Skeletal muscle tissue (tissue), 4 donors: ENCODE results near the gene RIMBP2. TPM values are rescaled to one million over a fixed set of nuclear protein-coding genes. Genes with fewer than 3 reads are reported as not detected.

ENCODE experiments used
- H3K27ac ChIP-seq: one replicate; pipeline ENCODE4 v1.7.0; 2013; ENCODE audit warnings: mild to moderate bottlenecking, low read depth, low read length, inconsistent platforms
- H3K27me3 ChIP-seq, 3 donors: one replicate each; pipeline ENCODE4 v1.7.0; 2013; ENCODE audit warnings: low read length in 3 of 3; ENCODE audit not compliant: control insufficient read depth in 3 of 3, insufficient read depth in 3 of 3
- H3K36me3 ChIP-seq, 3 donors: one replicate each; pipeline ENCODE4 v1.7.0; 2013; ENCODE audit warnings: low read length in 3 of 3; ENCODE audit not compliant: control insufficient read depth in 3 of 3, insufficient read depth in 3 of 3
- H3K4me1 ChIP-seq, 3 donors: one replicate each; pipeline ENCODE4 v1.7.0; 2013; ENCODE audit warnings: low read length in 3 of 3, mild to moderate bottlenecking in 3 of 3; ENCODE audit not compliant: control insufficient read depth in 3 of 3, insufficient read depth in 3 of 3
- H3K4me3 ChIP-seq, 3 donors: one replicate each; pipeline ENCODE4 v1.7.0; 2013; ENCODE audit warnings: low read length in 3 of 3
- H3K9ac ChIP-seq, 3 donors: one replicate each; pipeline ENCODE4 v1.7.0; 2013; ENCODE audit warnings: low read length in 3 of 3, mild to moderate bottlenecking in 3 of 3, moderate library complexity in 2 of 3, low read depth in 1 of 3
- H3K9me3 ChIP-seq, 3 donors: one replicate each; pipeline ENCODE4 v1.7.0; 2013; ENCODE audit warnings: low read length in 3 of 3; ENCODE audit not compliant: control insufficient read depth in 3 of 3
- total RNA-seq: library from RNA; depleted of rRNA; stranded (reverse); fragments of >200 nt; gene quantifications from one replicate; pipeline ENCODE4 v1.2.3, GENCODE V29; 2014
- donor health status: Osteomylitis.

The RIMBP2 gene
- total RNA-seq, 1 donor from 2014 or later: 2.6 TPM

DNA sequence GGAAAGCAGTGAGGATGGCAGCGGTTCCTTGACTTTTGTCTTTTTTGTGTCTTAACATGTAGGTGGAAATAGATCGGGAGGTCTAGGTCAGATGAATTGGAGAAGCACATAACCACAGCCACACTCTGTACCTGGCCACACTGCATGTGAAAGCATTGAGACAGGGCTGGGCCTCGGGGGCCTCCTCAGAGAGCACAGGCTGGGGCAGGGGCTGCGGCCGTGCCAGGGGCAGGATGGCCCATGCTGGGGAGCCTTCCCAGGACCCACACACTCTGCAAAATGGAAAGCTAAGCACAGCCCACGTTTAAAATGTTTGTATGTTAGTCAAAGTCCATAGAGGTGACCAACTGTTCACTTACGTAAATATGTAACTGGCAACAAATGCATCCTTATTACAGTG is 301.7 kb downstream of the RIMBP2 start:
- Histone ChIP-seq H3K4me1 (no peaks in the 10 kb centered on the region), H3K9ac (no peak overlapping the region), H3K4me3 (no peak overlapping the region), H3K9me3 (no peaks in the 10 kb centered on the region), H3K27ac (no peak overlapping the region), H3K27me3 (peaks cover 3 to 17% (median 8%) of the 10 kb centered on the region in 3 donors), H3K36me3 (no peaks in the 10 kb centered on the region)

DNA sequence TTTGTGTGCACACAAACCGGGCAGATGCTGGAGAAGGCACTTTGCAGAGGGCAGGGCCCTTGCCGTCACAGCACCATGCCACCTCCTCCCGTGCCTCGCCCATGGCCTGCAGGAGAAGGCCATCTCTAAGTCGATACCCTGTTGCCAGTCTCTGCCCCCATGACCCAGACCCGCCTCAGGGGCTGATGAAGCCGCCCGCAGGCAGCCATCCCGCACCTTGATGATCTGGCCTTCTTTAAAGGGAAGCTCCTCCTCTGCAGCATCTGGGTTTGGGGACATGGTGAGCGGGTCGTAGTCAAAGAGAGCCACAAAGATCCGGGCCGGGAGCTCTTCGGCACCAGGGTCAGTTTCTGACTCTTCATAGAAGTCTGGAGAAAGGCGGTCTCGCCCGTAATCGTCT is 302.2 kb downstream of the RIMBP2 start:
- H3K9me3 ChIP-seq: no peaks in the 10 kb centered on the region
- no peak overlapping the region for H3K4me3 ChIP-seq
- no peaks in the 10 kb centered on the region for H3K4me1 ChIP-seq
- no peaks in the 10 kb centered on the region for H3K36me3 ChIP-seq
- no peak overlapping the region for H3K9ac ChIP-seq
- H3K27me3 ChIP-seq: peaks cover 3 to 15% (median 7%) of the 10 kb centered on the region in 3 donors
- no peak overlapping the region for H3K27ac ChIP-seq

DNA sequence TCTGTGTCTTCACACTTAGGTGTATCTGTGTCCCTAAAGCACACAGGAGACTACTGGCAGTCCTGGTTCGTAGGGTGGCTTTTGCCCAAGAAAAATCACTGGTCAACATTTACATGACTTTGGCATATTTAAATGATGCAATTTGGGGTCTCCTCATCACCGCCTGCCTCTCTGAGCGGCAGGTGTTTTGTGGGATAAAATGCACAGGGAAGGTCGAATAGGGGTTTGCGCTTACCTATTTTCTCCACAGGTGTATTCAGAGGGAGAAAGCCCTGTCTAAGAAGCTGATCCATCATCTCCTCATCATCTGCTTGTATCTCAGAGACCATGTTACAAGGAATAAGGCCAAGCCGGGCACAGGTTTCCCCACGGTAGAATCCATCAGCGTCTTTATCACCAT is 303.7 kb downstream of the RIMBP2 start:
- Histone ChIP-seq H3K4me3 (no peak overlapping the region), H3K4me1 (no peaks in the 10 kb centered on the region), H3K27ac (no peak overlapping the region), H3K27me3 (peaks cover 3 to 16% (median 3%) of the 10 kb centered on the region in 3 donors), H3K36me3 (no peaks in the 10 kb centered on the region), H3K9me3 (no peaks in the 10 kb centered on the region), H3K9ac (no peak overlapping the region)

DNA sequence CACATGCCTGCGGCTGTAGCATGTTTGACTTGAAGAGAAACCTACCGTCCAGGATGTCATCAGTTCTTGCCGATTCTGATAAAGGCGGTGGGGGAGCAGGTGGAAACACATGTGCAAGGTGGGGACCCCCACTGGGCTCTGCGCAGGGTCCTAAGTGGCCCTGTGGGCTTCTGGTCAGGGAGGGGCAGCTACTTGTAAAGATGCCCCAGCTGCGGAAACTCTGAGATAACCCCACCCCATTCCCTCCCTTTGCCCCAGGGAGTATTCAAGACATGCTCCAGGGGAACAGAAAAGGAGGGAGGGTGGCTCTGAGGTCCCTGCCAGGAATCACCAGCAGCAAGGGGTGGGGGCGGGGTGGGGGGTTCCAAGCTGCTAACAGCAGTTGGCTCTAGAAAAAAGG is 310.8 kb downstream of the RIMBP2 start:
- Histone ChIP-seq H3K36me3 (no peaks in the 10 kb centered on the region), H3K9ac (no peak overlapping the region), H3K9me3 (no peaks in the 10 kb centered on the region), H3K4me1 (no peaks in the 10 kb centered on the region), H3K27me3 (peaks cover 3 to 11% (median 3%) of the 10 kb centered on the region in 3 donors), H3K4me3 (no peak overlapping the region), H3K27ac (no peak overlapping the region)

DNA sequence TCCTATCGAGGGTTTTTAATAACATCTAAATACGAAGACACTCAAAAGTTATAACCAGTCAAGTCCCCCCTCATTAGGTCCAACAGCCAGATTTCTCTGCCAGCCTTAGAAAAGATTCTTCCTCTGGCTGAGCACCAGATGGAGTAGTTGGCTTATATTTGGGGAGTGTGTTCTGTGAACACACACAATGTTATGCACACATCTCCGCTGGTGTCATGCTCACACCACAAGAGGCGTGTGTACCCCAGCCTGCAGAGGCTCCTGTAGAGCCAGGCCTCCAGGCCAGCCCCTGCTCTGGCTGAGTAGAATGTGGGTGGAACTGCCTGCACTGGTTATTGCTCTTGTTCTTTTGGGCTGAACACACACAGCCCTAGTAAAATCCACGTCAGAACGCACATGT is 314.4 kb downstream of the RIMBP2 start:
- peaks cover 0 to 8% (median 3%) of the 10 kb centered on the region in 3 donors for H3K27me3 ChIP-seq
- H3K9me3 ChIP-seq: no peaks in the 10 kb centered on the region
- no peak overlapping the region for H3K27ac ChIP-seq
- H3K36me3 ChIP-seq: no peaks in the 10 kb centered on the region
- no peak overlapping the region for H3K9ac ChIP-seq
- no peaks in the 10 kb centered on the region for H3K4me1 ChIP-seq
- H3K4me3 ChIP-seq: no peak overlapping the region

DNA sequence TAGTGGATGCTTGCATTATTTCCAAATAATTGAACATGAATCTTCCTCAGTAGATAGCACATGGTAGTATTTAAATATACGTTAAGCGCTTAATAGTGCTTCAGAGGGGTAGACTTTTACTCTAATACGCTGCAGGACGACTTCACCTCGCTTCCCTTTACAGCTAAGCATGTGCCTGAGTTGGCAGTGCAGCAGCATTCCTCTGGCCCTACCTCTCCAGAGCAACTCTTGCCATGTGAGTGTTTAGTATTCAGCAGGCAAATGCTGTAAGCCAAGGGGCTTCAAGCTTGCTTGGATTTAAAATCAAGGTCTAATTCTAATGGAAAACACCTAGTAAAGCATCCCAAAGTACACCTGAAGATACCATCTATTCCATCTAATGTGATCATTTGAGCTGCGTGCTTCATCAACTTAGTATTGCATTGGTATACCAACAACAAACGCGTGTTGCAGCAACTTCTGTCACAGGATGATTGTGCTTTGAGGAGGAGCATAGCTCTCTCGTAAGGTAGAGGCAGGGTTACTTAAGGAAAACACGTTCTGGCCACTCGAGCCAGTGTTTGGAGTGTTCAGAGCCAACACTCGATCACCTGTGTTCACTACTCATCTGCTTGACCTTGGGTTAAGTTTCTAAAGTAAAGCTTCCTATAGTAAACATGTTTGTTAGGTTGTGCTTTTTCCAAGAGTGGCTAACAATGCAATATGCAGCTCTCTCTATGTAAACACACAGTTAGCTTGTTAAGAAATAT is 317.8 kb downstream of the RIMBP2 start:
- H3K9ac ChIP-seq: no peak overlapping the region
- no peaks in the 10 kb centered on the region for H3K36me3 ChIP-seq
- H3K4me1 ChIP-seq: no peaks in the 10 kb centered on the region
- no peak overlapping the region for H3K4me3 ChIP-seq
- peaks cover 0 to 5% (median 0%) of the 10 kb centered on the region in 3 donors for H3K27me3 ChIP-seq
- no peaks in the 10 kb centered on the region for H3K9me3 ChIP-seq
- no peak overlapping the region for H3K27ac ChIP-seq

DNA sequence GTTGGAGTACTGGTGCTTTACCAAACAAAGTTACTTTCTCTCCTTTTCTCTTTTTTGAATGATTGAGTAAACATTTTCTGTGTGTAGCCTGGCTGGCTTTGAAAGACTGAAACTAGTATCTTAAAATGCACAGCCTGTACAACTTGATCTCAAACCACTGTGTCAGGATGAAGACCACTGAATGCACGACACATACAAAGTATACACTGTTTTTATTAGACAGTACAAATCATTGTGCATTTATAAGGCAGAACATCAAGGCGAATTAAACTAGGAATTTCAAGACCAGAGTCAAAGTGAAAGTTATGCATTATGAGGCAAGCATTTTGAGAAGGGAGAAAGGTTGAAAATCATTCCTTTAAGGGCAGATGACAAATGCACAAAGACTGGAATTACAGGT is 319.4 kb downstream of the RIMBP2 start:
- no peak overlapping the region for H3K9ac ChIP-seq
- H3K4me1 ChIP-seq: no peaks in the 10 kb centered on the region
- H3K27ac ChIP-seq: no peak overlapping the region
- no peaks in the 10 kb centered on the region for H3K36me3 ChIP-seq
- H3K27me3 ChIP-seq: peaks cover 0 to 5% (median under 1%) of the 10 kb centered on the region in 3 donors
- no peaks in the 10 kb centered on the region for H3K9me3 ChIP-seq
- H3K4me3 ChIP-seq: no peak overlapping the region

DNA sequence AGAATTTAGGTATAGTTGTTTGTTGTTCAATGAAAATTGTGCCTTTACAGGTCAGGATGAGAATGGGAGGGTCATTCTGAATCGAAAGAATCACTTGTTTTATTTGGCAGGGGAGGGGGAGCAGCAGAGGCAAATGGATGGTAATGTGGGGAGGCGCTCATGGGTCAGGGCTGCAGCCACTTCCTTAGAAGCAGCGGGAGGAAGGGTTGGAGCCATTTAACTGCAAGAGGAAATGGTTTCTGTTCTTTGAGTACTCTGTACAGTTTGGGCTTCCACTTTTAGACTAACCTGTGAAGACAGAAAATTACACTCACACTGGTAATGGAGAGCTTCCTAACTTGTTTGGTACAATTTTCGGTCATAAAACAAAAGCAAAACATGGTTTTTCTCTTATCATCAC is 321.2 kb downstream of the RIMBP2 start:
- Histone ChIP-seq H3K4me1 (no peaks in the 10 kb centered on the region), H3K27ac (no peak overlapping the region), H3K27me3 (peaks cover 0 to 9% (median 5%) of the 10 kb centered on the region in 3 donors), H3K9me3 (no peaks in the 10 kb centered on the region), H3K36me3 (no peaks in the 10 kb centered on the region), H3K4me3 (no peak overlapping the region), H3K9ac (no peak overlapping the region)

DNA sequence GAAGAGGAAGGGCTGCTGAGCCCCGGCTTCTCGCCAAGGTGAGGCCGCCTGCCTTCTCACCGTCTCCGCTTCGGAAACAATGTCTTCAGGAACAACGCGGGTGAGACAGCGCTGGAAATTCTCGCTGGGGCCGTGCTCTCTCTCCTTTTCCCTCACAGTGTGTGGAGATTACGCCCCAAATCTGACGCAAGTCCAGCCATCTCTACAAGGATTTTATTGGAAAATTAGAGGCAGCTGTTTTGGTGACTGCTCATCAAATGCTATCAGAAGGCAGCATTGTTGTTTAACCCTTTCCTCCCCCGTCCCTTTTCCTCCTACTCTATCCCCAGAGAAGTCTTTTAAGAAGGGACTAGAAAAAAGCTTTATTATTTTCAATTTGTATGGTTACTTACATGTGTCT is 324.9 kb downstream of the RIMBP2 start:
- Histone ChIP-seq H3K4me3 (no peak overlapping the region), H3K27me3 (peaks cover 0 to 9% (median 5%) of the 10 kb centered on the region in 3 donors), H3K27ac (no peak overlapping the region), H3K36me3 (no peaks in the 10 kb centered on the region), H3K9ac (no peak overlapping the region), H3K9me3 (no peaks in the 10 kb centered on the region), H3K4me1 (no peaks in the 10 kb centered on the region)

DNA sequence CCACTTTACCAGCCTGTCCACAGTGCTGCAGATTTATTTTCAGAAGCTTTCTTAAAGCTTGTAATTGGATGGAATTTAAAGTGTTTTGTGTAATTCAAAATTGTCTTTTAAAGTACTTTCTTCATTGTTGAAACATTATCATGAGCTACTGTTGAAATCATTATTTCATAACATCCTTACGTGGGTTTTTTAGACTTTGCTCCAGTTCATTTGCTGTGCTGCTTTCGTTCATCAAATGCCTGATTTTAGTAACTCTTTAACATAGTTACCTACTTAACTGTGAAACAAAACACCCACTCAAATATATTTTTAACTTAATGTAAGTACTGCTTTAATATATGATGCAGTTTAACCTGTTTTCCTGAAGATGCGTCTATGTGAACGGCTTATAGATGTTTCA is 330.9 kb downstream of the RIMBP2 start:
- Histone ChIP-seq H3K9me3 (no peaks in the 10 kb centered on the region), H3K4me1 (no peaks in the 10 kb centered on the region), H3K27ac (no peak overlapping the region), H3K36me3 (no peaks in the 10 kb centered on the region), H3K27me3 (no peaks in the 10 kb centered on the region), H3K4me3 (no peak overlapping the region), H3K9ac (no peak overlapping the region)
